ENCODE results near the gene DEFB132. TPM values are rescaled to one million over a fixed set of nuclear protein-coding genes. Genes with fewer than 3 reads are reported as not detected.

The DEFB132 gene
- total and polyA plus RNA-seq, 2 of the 8 experiments (the other 6 are each of a cell fraction or from before 2014, with no cell fraction given): not detected

Other genes starting within 250 kb of the DEFB132 start
- not detected in 2 replicates for gene DEFB125, start 170.1 kb upstream of the DEFB132 start, total RNA-seq (2021; fragmentation: NEBNext Ultra II Directional; extraction: Animal tissue kit (Norgen Biotek cat#: 25700))
- gene DEFB125, start 170.1 kb upstream of the DEFB132 start, polyA plus RNA-seq (2011; rRNA removed): not detected in 2 replicates
- not detected in 2 replicates for gene DEFB126, start 115.1 kb upstream of the DEFB132 start, total RNA-seq (2021; fragmentation: NEBNext Ultra II Directional; extraction: Animal tissue kit (Norgen Biotek cat#: 25700))
- gene DEFB126, start 115.1 kb upstream of the DEFB132 start, polyA plus RNA-seq (2011; rRNA removed): not detected in 2 replicates
- gene DEFB127, start 100.3 kb upstream of the DEFB132 start, total RNA-seq (2021; fragmentation: NEBNext Ultra II Directional; extraction: Animal tissue kit (Norgen Biotek cat#: 25700)): not detected in 2 replicates
- gene DEFB127, start 100.3 kb upstream of the DEFB132 start, polyA plus RNA-seq (2011; rRNA removed): not detected in 2 replicates
- not detected in 2 replicates for gene DEFB128, start 68.0 kb upstream of the DEFB132 start, total RNA-seq (2021; fragmentation: NEBNext Ultra II Directional; extraction: Animal tissue kit (Norgen Biotek cat#: 25700))
- gene DEFB128, start 68.0 kb upstream of the DEFB132 start, polyA plus RNA-seq (2011; rRNA removed): not detected in 2 replicates
- gene DEFB129, start 30.5 kb upstream of the DEFB132 start, total RNA-seq (2021; fragmentation: NEBNext Ultra II Directional; extraction: Animal tissue kit (Norgen Biotek cat#: 25700)): not detected in 2 replicates
- gene DEFB129, start 30.5 kb upstream of the DEFB132 start, polyA plus RNA-seq (2011; rRNA removed): not detected in 2 replicates
- 21.0 and 22.7 TPM in 2 replicates for gene C20orf96, start 33.0 kb downstream of the DEFB132 start, total RNA-seq (2021; fragmentation: NEBNext Ultra II Directional; extraction: Animal tissue kit (Norgen Biotek cat#: 25700))
- gene C20orf96, start 33.0 kb downstream of the DEFB132 start, polyA plus RNA-seq (2011; rRNA removed): 19.2 and 19.3 TPM in 2 replicates
- 52.4 and 54.0 TPM in 2 replicates for gene ZCCHC3, start 39.8 kb downstream of the DEFB132 start, total RNA-seq (2021; fragmentation: NEBNext Ultra II Directional; extraction: Animal tissue kit (Norgen Biotek cat#: 25700))
- gene ZCCHC3, start 39.8 kb downstream of the DEFB132 start, polyA plus RNA-seq (2011; rRNA removed): 33.7 and 34.0 TPM in 2 replicates
- 63.0 and 66.1 TPM in 2 replicates for gene SOX12, start 67.8 kb downstream of the DEFB132 start, total RNA-seq (2021; fragmentation: NEBNext Ultra II Directional; extraction: Animal tissue kit (Norgen Biotek cat#: 25700))
- 6.4 and 14.4 TPM in 2 replicates for gene SOX12, start 67.8 kb downstream of the DEFB132 start, polyA plus RNA-seq (2011; rRNA removed)
- 15.0 and 19.4 TPM in 2 replicates for gene NRSN2, start 89.4 kb downstream of the DEFB132 start, total RNA-seq (2021; fragmentation: NEBNext Ultra II Directional; extraction: Animal tissue kit (Norgen Biotek cat#: 25700))
- gene NRSN2, start 89.4 kb downstream of the DEFB132 start, polyA plus RNA-seq (2011; rRNA removed): 33.3 and 41.9 TPM in 2 replicates
- 9.0 and 10.1 TPM in 2 replicates for gene TRIB3, start 123.0 kb downstream of the DEFB132 start, total RNA-seq (2021; fragmentation: NEBNext Ultra II Directional; extraction: Animal tissue kit (Norgen Biotek cat#: 25700))
- gene TRIB3, start 123.0 kb downstream of the DEFB132 start, polyA plus RNA-seq (2011; rRNA removed): 17.1 and 30.0 TPM in 2 replicates
- gene RBCK1, start 150.6 kb downstream of the DEFB132 start, total RNA-seq (2021; fragmentation: NEBNext Ultra II Directional; extraction: Animal tissue kit (Norgen Biotek cat#: 25700)): 48.7 and 54.7 TPM in 2 replicates
- 43.1 and 60.1 TPM in 2 replicates for gene RBCK1, start 150.6 kb downstream of the DEFB132 start, polyA plus RNA-seq (2011; rRNA removed)
- 16.2 and 17.1 TPM in 2 replicates for gene TBC1D20, start 204.8 kb downstream of the DEFB132 start, total RNA-seq (2021; fragmentation: NEBNext Ultra II Directional; extraction: Animal tissue kit (Norgen Biotek cat#: 25700))
- gene TBC1D20, start 204.8 kb downstream of the DEFB132 start, polyA plus RNA-seq (2011; rRNA removed): 14.5 and 17.4 TPM in 2 replicates